Measurements from ENCODE around the gene HAPLN3.
"Not testable (repeated sequence)": the region's sequence is repeated elsewhere in the genome, so short reads cannot be mapped to it uniquely, and the experiment has no call there.

The HAPLN3 gene, protein sequence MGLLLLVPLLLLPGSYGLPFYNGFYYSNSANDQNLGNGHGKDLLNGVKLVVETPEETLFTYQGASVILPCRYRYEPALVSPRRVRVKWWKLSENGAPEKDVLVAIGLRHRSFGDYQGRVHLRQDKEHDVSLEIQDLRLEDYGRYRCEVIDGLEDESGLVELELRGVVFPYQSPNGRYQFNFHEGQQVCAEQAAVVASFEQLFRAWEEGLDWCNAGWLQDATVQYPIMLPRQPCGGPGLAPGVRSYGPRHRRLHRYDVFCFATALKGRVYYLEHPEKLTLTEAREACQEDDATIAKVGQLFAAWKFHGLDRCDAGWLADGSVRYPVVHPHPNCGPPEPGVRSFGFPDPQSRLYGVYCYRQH

DNA sequence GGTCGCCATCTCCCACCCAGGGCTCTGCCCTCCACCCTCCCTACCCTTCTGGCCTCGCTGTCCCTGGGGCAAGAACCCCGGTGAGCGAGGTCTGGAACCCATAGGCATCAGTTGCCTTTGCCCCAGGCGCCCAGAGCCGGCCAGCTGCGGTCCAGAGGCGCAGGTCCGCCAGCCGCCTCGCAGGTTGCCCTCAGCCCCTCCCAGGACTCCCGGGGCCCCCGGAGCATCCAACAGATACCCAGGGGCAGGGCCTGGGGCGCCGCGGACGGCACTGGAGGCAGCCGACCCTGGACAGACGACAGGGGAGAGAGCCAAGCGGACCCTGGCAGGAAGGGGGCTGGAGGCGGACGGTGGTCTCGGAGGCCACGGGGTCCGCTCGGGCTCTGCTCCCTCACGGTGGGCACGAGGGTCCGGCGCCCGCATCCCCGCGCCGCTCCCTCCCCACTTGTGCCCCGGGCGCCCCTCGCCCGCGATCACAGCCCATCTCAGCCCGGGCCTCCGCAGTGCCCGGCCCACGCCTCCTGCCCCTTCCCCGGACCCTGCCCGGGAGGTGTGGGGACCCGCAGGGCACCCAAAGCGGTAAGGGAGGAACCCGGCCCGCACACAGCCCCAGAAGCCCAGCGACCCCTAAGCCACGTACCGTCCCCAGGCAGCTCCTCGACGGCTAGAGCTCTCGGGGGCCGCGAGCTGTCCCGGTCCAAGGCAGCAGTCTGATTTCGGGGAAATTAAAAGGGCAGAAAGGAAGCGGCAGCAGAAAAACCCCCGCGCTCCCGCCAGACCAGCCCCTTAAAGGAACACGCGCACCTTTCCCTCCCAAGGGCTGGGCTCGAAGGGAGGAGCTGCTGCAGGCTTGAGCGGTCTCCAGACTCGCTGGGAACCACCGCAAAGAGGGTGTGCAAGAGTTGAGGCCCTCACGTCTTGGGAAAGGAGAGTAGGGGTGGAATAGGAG, at the start of gene HAPLN3:
HAPLN3 (minus strand) TSS at position 726 of the 949 bp plus-strand sequence. CDS start 8,246 bp downstream, outside the sequence.
- peak; percentile 62 for DNase-seq (ENCODE audit: low spot score)

DNA sequence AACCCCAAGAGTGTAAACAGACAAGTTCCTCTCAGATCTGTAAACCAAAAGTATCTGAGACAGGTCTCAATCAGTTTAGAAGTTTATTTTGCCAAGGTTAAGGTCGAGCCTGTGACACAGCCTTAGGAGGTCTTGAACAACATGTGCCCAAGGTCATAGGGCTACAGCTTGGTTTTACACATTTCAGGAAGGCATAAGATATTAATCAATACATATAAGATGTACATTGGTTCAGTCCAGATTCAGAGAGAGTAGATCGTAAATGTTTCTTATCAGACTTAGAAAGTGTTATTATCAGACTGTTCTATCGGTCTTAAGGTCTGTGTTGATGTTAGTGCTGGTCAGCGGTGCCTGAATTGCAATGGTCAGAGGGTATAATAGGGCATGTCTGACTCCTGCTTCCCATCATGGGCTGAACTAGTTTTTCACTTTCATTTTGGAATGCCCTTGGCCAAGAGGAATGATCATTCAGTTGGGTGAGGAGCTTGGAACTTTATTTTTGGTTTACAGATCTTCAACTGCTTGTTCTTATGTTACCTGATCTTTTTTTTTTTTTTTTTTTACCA, 44.8 kb upstream of the HAPLN3 start:
- DNase-seq (ENCODE audit: low spot score): no peak

DNA sequence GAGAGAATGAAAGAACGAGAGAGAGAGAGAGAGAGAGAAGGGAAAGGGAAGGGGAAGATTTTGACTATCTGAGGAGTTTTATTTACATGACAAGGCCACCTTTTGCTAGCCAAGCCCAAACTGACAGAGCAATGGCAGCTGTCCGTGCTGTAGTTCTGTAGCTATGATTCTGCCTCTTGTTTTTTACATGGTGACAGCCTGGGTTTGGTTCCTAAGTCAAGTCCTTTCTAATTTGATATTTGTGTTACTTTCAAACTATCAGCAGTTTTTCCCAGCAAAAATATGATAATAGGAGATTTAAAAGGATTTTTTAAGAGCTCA, 44.1 kb upstream of the HAPLN3 start:
- no peak for DNase-seq (ENCODE audit: low spot score)

DNA sequence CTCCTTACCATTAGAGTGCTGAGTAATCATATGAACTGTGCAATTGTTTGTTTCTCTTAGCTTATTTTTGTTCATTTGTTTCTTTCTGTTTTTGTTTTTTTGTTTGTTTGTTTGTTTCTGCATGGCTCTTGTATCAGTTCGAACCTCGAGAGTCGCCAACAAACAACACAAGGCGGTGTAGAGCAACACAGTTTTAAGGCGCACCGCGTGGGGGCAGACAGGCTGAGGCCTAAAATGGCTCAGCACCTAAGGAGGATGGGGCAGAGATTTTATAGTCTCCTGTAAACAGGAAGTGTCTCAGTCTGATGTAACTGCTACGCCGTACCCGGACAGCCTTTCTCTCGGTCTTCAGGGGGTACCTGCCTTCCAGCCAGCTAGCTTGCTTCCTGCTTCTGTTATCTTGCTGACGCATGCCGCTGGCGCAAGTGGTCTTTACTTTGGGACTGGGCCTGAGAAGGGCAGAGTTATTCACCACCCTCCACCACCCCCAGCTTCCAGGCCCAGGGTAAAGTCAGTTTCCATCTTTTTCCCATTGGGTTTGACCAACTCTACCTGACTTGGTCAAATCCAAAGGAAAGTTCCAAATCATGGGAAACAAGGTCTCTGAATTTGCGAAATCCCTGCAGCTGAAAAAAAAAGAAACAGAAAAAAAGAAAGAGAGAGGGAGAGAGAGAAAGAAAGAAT, 43.6 kb upstream of the HAPLN3 start:
- no peak for DNase-seq (ENCODE audit: low spot score)

DNA sequence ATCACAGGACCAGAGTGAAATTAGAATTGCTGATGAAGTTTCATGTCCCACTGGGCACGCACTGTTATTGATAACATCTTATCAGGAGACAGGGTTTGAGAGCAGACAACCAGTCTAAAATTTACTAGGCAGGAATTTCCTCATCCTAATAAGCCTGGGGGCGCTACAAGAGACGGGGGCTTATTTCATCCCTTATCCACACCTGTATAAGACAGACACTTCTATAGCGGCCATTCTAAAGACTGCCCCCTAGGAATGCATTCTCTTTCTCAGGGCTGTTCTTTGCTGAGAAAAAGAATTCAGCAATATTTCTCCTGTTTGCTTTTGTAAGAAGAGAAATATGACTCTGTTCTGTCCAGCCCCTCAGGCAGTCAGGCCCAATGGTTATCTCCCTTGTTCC, 39.1 kb upstream of the HAPLN3 start:
- not testable (repeated sequence) for DNase-seq (ENCODE audit: low spot score)

DNA sequence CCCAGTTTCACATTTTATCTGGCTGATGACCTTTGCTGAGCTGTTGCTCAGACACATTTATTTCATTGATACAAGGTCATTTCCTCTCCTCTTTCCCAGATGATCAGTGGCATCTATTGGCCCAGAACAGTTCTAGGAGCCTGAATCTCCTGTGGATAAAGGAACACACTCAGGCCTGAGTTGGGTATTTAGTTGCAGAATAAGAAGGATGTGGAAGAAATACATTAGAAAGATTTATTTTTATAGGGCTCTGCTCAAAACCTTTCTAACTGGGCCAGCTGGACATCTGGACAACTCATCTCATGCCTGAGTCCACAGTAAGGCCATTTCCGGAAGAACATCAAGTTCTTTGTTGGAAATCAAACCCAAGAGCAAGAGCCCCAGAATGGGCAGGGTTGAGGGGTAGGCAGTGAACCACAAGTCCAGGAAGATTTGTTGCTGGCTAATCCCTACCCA, 37.6 kb upstream of the HAPLN3 start:
- DNase-seq (ENCODE audit: low spot score): no peak

DNA sequence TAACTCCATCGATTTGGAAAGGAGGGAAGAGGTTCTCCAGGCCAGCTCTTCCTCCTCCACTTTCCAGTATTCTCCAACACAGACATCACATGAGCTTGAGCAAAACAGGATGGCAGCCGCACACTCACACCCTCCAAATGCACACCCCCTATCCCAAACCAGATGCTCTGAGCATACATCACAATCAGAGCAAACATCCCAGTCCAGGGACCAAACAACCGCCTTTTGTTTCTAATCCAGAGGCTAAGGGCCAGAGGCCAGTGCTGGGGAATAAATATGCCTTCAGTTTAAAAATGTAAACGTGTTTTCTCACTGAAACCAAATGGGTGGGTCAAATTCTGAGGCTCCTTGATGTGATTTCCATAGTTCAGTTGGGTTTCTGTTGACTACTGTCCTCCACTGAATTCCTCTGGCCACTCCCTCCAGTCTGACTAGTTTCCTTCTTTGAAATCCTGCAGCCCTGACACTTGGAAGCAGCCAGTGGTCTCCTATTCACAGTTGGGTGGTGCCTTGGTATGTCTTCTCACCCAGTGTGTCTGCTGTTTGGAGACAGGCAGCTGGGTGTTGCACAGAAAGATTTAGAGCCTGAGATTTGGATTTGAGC, 37.0 kb upstream of the HAPLN3 start:
- no peak for DNase-seq (ENCODE audit: low spot score)

DNA sequence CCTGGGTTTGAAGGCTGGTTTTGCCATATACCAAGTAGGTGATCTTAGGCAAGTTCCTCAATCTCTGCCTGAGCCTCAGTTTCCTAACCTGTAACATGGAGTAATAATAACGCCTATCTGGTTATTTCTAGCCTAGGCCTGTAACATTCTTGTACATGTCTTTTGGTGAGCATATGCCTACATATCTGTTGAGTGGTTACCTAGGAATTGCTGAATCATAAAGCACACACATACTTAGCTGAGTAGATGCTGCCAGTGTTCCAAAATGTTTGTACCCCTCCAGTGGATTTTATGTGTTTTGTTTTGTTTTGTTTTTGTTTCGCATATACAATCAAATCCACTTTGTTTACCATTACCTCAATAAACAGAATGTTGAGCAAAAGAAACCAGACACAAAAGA, 35.2 kb upstream of the HAPLN3 start:
- DNase-seq (ENCODE audit: low spot score): no peak

DNA sequence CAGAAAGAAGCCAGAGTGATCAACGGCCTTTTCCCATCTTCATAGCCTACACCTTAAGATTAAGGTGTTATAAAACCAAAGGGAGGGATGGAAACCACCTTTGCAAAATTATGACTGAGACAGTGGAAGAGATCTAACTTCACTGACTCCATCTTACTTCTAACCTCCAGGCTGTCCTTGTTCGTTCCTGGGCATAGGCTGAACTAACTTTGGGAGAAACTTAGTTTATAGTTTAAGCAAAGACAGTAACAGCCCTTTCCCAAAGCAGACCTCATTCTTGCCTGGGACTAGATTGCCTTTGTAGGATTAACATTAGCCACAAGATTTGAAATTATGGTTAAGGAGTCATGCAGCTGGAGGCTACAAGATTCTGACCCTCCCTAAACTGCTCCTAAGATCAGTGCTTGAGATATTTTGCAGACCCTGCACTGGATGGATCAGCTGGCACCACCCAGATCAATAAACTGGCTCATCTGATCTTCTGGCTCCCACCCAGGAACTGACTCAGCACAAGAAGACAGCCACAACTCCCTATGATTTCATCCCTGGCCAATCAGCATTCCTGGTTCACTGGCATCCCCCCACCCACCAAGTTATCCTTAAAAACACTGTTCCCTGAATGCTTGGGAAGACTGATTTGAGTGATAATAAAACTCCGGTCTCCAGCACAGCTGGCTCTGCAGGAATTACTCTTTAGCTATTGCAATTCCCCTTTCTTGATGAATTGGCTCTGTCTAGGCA, 34.2 kb upstream of the HAPLN3 start:
- DNase-seq (ENCODE audit: low spot score): not testable (repeated sequence)

DNA sequence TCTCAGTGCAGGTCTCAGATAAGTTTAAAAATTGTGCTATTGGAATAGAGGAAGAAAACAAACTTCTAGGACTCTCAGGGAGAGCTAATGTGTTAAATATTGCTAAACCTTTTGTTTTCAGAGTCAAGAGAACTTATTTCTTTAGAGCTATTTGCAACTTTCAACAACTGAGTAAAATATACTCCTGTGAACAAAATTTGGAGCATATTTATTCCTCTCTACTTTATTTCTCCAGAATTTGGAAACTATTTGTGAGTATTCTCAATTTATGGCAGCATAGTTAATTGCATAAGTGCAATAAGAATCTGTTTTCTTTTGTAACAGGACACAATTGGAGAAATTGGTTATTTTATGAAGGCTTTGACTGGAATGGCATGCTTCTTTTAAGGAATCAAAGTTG, 32.8 kb upstream of the HAPLN3 start:
- DNase-seq (ENCODE audit: low spot score): not testable (repeated sequence)

DNA sequence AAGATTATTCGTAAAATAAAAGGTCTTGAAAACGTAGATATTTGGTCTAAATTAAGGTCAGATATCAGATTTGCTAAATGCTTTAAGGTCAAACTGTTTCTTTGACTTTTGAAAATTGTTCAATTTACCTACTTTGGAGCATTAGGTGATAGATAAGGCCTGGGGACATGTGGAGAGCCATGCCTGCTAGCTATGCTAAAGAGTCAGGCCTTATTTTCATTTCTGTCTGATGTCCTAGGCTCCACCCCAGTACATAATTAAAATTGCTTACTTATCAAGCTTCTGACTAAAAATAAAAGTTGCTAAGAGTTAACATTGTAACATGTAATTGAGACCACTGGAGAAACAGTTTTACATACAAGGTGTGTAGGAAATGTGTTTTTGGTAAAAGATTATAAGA, 30.3 kb upstream of the HAPLN3 start:
- not testable (repeated sequence) for DNase-seq (ENCODE audit: low spot score)

DNA sequence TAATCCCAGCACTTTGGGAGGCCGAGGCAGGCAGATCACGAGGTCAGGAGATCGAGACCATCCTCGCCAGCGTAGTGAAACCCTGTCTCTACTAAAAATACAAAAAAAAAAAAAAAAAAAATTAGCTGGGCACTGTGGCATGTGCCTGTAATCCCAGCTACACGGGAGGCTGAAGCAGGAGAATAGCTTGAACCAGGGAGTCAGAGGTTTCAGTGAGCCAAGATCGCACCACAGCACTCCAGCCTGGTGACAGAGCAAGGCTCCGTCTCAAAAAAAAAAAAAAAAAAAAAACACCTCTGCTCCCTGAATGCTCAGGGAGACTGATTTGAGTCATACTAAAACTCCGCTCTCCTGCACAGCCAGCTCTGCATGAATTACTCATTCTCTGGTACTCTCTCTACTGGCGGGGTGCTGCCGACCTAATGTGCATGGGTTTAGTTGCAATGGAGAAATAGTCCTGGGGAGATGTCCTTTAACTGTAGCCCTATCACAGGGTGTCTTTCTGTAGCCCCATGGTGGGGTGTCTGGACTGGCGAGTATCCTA, 25.6 kb upstream of the HAPLN3 start:
- not testable (repeated sequence) for DNase-seq (ENCODE audit: low spot score)

DNA sequence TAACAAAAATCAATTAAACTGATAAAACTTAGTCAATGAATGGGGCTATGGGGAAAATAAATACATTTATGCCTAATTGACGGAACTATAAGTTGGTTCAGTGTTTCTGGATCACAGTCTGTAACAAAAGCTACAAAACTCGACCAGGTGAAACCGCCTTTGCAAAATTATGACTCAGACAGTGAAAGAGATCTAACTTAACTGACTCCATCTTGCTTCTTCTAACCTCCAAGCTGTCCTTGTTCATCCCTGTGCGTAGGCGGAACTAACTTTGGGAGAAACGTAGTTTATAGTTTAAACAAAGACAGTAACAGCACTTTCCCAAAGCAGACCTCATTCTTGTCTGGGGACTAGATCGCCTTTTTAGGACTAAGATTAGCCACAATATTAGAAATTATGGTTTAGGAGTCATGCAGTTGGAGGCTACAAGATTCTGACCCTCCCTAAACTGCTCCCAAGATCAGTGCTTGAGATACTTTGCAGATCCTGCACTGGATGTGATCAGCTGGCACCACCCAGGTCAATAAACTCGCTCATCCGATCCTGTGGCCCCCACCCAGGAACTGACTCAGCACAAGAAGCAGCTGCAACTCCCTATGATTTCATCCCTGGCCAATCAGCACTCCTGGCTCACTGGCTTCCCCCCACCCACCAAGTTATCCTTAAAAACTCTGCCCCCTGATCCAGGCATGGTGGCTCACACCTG, 25.0 kb upstream of the HAPLN3 start:
- no peak for DNase-seq (ENCODE audit: low spot score)

DNA sequence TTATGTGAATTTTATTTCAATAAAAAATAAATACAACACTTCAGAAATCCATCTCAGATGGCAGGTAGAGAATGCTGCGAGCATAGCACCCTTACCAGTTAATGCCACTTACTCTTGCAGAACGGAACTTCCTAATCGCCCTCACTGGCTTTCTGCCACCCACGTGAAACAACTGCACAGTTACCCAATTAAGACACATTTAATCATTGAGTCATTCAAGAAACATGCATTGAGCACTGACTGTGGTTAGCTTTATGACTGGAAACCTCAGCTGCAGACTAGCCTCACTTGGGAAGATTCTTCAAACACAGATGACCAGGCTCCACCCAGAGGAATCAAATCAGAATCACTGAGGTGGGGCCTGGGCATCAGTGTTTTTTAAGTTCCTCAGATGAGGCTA, 23.4 kb upstream of the HAPLN3 start:
- peak; percentile 94 for DNase-seq (ENCODE audit: low spot score)

DNA sequence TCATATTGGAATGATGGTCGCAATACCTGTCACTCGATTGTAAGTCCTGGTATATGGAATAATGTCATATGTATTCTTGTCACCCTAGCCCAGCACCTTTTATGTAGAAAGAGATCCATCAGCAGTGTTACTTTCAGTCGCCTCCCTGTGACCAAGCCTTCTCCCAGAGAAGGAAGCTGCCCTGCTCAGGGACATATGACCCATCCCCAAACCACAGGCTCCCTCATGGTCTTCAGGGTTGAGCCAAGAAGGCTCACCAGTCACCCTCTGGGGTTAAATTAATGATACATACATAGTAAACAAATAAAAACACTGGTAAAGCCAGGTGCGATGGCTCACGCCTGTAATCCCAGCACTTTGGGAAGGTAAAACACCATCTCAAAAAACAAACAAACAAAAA, 22.4 kb upstream of the HAPLN3 start:
- no peak for DNase-seq (ENCODE audit: low spot score)

DNA sequence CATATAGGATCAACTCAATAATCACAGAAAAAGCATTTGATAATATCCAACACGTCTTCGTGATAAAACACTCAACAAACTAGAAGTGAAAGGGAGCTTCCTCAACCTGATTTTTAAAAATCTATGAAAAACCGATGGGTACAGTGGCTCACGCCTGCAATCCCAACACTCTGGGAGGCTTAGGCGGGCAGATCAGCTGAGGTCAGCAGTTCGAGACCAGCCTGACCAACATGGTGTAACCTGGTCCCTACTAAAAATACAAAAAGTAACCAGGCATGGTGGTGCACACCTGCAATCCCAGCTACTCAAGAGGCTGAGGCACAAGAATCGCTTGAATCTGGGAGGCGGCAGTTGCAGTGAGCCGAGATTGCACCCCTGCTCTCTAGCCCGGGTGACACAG, 20.0 kb upstream of the HAPLN3 start:
- DNase-seq (ENCODE audit: low spot score): no peak

DNA sequence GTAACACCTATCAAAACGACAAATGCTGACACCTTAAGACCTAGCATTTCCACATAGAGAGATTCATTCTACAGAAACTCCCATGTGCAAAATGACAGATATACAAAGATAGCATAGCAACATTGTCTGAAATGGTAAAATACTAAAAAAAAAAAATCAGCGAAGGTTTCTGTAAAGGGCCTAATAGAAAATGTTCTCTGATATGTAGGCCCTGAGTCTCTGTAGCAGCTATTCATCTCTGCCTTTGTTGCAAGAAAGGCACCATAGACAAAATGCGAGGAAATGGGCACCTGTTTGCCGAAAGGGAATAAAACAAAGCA, 18.5 kb upstream of the HAPLN3 start:
- no peak for DNase-seq (ENCODE audit: low spot score)

DNA sequence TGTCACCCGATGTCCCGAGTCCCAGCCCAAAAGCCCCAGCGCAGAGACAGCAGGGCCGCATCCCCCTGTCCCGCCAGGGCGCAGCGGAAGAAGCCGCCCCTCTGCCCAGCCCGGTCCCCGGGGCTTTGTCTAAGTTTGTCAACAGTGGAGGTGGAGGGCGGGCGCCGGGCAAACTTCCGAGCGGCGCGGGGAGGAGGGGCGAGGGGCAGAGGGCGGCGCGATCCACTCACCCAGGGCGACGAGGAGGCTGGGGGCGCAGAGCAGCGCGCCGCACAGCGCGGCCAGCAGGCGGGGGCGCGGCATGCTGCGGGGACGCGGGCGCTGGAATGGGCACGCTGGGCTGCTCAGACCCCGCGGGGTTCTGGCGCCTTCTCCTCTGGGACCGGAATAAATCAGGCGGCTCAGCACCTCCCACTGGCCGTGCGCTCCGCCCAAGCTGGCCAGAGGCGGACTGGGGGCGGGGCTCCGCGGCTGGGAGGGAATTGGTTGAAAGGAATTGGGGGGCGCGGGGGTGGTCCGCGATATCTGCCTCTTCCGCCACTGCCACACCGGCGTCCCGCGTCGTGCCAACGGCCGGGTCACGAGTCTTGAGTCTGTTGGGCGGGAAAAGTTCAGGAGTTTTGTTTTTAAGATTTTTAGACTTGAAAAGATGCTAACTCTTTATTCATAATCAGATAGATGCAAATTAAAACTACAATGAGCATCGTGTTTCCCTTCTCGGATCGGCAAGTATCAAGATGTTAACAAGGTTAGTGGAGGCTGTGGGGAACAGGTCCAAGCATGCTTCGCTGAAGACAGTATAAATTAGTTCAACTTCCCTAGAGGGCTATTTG, 17.9 kb upstream of the HAPLN3 start, which contains the start of gene MFGE8:
MFGE8 (minus strand) TSS at position 363 of the 833 bp plus-strand sequence; CDS start at position 303, 60 bp downstream.
- DNase-seq (ENCODE audit: low spot score): peak; percentile 81

DNA sequence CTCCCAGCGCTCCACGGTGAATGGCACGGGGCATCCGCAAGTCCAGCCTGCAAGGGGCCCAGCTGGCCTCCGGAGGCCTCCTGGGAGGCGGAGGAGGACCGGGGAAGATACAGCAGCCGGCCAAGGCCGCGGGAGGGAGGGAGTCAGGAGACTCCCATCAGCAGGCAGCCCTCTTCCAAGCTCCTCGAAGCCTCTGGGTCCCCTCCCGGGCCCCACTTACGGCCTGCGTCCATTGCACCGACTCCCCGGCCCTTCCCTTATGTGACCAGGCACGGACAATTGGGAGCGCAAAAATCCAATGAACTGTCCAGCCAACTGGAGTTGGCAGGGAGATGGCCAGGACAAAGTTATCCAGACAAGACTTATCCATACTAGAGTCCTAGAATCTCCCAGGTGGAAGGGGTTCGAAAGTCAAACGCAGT, 17.2 kb upstream of the HAPLN3 start:
- no peak for DNase-seq (ENCODE audit: low spot score)
